HG02884 (cell line): Measurements from ENCODE around the gene METTL15.
"Not testable (repeated sequence)": the region's sequence is repeated elsewhere in the genome, so short reads cannot be mapped to it uniquely, and the experiment has no call there.

Source experiments
- ATAC-seq: cut with Tn5 transposase; IDR thresholded peaks from one replicate; pipeline ENCODE4 v1.9.1; 2021; ENCODE audit warnings: mild to moderate bottlenecking, moderate library complexity; ENCODE audit not compliant: unreplicated experiment

METTL15 gene

GRCh38 chr11:28378095-28378494 lies 269.9 kb downstream of the METTL15 start:
- not testable (repeated sequence) for ATAC-seq
